PC-3 (cell line): ENCODE measurements around the gene KIAA1217.

ENCODE experiments used
- CTCF ChIP-seq: fragments of 300-600 bp; sonication (generic); conservative IDR thresholded peaks from 2 replicates; pipeline ENCODE4 v1.5.1; 2017; ENCODE audit warnings: antibody characterized with exemption, low read depth, mild to moderate bottlenecking, low read length
- EZH2 ChIP-seq: fragments of 300-600 bp; sonication (generic); IDR thresholded peaks from one replicate; pipeline ENCODE4 v1.6.1; 2017; ENCODE audit warnings: antibody characterized with exemption, mild to moderate bottlenecking, low read length; ENCODE audit not compliant: unreplicated experiment
- EZH2phosphoT487 ChIP-seq: fragments of 300-600 bp; sonication (generic); IDR thresholded peaks from 2 replicates; pipeline ENCODE4 v1.6.1; 2018; ENCODE audit warnings: mild to moderate bottlenecking, antibody characterized with exemption, low read length, borderline replicate concordance

- TF ChIP-seq CTCF (no peak), EZH2 (no peak), EZH2phosphoT487 (no peak)
Observed at GRCh38 chr10:24215196-24215595, 6.3 kb downstream of the KIAA1217 start.
